GM21723 (cell line): ENCODE results near the gene PLAAT2.
"Not testable (repeated sequence)": the region's sequence is repeated elsewhere in the genome, so short reads cannot be mapped to it uniquely, and the experiment has no call there.

ENCODE experiments used
- ATAC-seq: cut with Tn5 transposase; IDR thresholded peaks from one replicate; pipeline ENCODE4 v1.9.1; 2021; ENCODE audit warnings: mild to moderate bottlenecking, moderate library complexity; ENCODE audit not compliant: unreplicated experiment

PLAAT2 gene

GRCh38 chr11:63563201-63564055 lies at the start of gene PLAAT2:
Gene PLAAT2, minus strand, starts transcription at chr11:63563379. Its CDS starts 55 bp downstream, at chr11:63563324.
- no peak for ATAC-seq

GRCh38 chr11:63612181-63612580 lies 49.0 kb upstream of the PLAAT2 start:
- ATAC-seq: no peak

DNA sequence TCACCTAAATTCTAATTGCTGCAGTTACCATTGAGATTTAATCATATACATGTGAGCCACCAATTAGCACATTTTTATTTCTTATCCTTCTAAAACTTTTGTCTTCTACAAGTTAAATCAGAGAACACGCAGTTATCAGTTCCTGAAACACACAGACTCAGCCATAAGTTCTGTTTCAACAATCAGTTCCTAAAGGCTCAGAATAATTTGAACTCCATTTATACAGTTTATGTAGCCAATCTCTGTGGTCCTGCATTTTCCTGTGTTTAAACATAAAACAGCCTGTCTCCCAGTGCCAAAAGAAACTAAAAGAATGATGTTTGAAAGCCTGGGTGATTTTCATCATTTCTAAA lies 48.2 kb upstream of the PLAAT2 start:
- no peak for ATAC-seq

GRCh38 chr11:63610604-63611394 lies 47.6 kb upstream of the PLAAT2 start:
- ATAC-seq: no peak

DNA sequence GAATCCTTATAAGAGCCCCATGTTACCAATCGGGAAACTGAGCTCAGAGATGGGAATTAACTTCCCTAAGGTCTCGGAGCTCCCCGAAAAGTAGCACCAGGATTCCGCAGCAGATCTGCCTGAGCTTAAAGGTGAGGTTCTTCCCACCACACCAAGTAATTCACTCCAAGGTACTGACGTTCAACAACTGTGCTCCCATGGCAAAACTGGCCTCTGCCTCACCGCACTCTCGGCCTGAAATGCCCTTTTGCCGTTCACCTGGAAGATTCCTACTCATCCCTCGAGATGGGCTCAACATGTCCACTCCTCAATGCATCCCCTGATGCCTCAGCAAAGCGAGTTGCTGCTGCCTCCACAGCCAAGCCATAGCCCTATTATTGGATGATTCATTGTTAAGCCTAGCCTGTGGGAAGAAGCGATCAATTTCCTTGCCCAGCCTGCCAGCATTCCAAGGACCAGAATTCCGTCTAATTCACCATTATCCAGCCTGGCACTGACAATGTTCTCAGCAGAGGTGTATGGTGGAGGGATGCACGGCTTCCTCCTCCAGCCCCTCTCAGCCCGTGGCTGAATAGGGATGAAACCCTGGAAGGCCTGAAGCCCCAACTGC lies 46.9 kb upstream of the PLAAT2 start:
- ATAC-seq: no peak

- ATAC-seq: no peak
Measured at GRCh38 chr11:63609536-63609935, 46.4 kb upstream of the PLAAT2 start.

DNA sequence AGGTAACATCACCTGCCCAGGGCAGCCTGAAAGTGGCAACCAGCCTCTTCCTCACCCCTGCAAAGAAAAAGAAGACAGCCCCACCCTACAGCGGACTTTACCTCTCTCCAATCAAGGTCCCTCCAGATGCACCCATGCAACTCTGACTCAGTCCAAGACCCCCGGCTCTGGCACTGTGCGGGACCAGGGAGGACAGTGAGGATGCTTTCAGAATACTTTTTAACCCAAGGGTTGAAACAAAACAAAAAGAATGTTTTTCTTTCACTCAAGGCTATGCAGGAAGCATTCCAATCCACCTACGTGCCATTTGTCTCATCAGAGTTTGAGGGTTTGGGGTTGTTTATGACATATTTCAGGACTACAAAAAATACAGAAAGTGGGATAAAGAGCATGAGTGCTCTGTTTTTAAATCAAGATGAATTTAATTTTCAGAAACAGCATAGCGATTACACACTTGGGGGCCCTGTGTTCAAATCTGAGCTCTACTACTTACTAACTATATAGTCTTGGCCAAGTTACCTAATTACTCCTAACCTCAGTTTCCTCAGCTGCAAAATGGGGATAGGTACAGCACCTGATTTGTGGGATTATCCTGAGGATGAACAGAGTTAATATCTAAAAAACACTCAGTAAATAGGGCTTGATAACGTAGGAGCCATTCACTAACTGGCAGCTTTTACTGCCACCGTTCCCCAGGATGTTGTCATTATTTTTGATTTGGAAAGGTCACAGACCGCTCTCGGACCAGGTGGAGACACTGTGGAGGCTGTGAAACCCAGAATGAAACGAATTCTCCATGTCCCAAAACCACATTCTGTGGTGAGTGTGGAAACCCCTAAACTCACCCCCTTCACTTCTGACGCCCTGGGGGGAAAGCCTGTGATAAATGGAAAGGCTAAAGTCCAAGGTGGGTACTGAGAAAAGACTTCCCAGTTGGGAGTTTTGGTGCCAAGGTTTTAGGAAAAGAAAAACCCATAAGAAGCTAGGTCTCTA lies 45.5 kb upstream of the PLAAT2 start:
- ATAC-seq: no peak

DNA sequence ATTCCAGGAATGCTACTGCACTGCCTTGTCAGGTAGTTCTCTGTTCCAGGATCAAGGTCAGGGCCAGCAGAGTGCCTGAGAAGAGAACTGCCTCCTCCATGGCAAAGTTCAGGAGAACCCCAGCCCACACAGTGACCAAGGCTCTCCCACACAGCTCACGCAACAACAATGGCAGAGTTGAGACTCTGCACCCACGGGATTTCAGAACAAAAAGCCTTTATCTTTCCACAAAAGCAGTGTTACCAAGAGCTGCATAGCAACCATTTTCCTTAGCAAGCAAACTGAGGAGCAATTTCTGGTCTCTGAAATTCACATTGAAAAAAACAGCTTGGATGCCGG lies 40.0 kb upstream of the PLAAT2 start:
- ATAC-seq: no peak

DNA sequence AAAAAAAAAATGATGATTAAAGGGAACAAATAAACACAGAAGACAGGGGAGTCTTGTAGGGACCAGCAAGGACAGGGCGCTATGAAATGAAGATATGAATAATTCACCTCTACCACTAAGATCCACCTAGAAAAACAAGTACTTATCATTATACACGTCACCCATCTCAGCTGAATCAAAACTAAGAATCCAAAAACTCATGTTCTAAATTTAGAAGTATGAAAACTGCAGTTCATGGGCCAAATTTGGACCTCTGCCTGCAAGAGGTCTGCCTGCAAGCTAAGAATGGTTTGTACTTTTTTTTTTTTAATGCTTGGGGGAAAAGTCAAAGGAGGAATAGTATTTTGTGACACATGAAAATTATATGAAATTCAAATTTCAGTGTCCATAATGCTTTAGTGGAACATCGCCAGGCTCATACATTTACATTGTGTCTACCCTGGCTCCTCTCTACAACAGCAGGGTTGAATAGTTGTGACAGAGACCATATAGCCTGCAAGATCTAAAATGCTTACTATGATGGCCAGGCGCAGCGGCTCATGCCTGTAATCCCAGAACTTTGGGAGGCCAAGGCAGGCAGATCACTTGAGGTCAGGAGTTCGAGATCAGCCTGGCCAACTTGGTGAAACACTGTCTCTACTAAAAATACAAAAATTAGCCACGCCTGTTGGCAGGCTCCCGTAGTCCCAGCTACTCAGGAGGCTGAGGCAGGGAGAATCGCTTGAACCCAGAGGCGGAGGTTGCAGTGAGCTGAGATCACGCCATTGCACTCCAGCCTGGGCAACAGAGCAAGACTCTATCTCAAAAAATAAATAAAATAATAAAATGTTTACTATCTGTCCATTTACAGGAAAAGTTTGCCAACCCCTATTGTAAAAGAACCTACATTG lies 39.4 kb upstream of the PLAAT2 start:
- not testable (repeated sequence) for ATAC-seq

DNA sequence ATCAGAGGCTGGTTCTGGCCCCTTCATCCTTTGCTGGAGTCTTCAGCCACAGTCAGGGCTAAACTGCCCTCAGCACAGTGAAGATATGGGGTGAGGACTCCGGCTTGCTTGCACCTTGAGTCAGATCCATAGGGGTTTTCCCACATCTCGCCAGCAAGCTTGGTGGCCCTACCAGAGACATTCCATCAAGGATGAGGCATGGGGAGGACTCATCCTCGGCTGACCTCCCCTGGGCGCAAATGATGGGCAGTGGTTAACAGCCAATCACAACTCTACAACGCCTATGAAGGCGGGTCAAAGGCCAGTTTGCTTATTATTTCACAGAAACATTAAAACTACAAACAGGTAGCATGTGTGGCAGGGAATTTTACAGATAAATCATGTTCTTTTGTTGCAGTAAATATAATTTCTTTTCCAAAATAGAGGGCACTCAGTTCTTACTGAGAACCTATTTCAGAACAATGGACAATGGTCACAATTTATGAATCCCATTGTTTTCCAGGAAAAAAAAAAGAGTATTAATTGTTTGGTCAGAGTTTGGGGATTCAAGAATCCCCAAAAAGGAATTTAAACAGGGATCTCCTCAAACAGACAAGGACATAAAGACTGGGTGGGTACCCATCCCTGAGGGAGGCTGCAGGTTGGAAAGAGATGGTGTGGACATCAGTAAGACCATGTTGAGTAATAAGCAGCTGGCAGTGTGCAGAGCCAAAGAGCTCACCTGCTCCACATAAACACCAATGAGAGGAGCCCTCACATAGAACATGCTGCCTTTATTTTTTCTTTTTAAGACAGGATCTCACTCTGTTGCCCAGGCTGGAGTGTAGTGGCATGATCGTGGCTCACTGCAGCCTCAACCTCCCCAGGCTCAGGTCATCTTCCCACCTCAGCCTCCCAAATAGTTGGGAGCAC lies 36.3 kb upstream of the PLAAT2 start:
- no peak for ATAC-seq

GRCh38 chr11:63598556-63598955 lies 35.4 kb upstream of the PLAAT2 start:
- ATAC-seq: no peak

- no peak for ATAC-seq
Measured at GRCh38 chr11:63595296-63595695, 32.1 kb upstream of the PLAAT2 start.

DNA sequence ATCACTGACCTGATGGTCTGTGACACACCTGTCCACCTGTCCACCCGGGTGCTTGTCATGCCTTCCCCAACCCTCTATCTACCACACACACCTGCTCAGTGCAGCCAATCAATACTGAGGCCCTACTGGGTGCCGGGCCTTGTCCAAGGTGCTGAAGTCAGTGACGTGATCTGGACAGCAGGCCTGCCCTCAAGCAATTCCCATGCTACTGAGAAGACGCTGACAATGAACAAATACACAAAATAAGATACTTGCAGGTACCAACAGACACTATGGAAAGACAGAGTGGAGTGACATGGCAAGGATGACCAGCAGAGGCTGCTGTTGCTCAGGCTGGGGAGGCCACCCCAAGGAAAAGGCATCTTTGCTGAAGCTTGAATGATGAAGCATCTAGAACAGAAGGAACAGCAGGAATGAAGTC lies 29.8 kb upstream of the PLAAT2 start:
- ATAC-seq: no peak

- ATAC-seq: no peak
Measured at GRCh38 chr11:63590024-63590788, 27.0 kb upstream of the PLAAT2 start.

- ATAC-seq: no peak
Measured at GRCh38 chr11:63589000-63589399, 25.8 kb upstream of the PLAAT2 start.

DNA sequence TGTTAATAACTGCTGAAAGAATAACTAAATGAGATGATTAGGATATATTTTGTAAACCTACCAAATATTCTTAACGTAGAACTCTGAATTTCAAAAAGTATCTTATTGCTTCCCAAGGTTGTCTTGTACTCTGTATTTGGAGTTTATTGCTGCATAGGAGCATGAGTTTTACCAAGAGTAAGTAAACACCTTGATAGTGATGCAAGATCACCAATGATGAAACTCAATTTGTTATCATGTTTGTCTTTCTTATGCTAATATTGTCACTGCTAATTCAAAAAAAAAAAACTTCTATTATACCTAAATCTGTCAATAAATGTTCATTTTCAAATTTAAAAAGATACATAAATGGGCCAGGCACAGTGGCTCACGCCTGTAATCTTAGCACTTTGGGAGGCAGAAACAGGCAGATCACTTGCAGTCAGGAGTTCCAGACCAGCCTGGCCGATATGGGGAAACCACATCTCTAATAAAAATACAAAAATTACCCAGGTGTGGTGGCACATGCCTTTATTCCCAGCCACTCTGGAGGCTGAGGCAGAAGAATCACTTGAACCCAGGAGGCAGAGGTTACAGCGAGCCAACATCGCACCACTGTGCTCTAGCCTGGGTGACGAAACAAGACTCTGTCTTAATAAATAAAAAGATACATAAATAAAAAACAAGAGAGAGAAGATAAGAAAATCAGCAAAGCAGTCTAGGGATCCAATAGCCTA lies 23.4 kb upstream of the PLAAT2 start:
- ATAC-seq: no peak

GRCh38 chr11:63583357-63583677 lies 20.1 kb upstream of the PLAAT2 start:
- no peak for ATAC-seq
